HCT116 (cell line): ENCODE measurements around the gene TRIM45. TPM values are rescaled to one million over a fixed set of nuclear protein-coding genes. Genes with fewer than 3 reads are reported as not detected.

ENCODE experiments used
- ATAC-seq: fragments of 200-7000 bp; cut with Tn5 transposase; 2 replicates; pipeline ENCODE4 v1.9.1; 2020; ENCODE audit warnings: mild to moderate bottlenecking, moderate library complexity
- BruUV-seq: library from RNA; stranded (reverse); fragments of 400-500 nt; replicated peaks from 2 replicates; lab custom pipeline; 2021; lab: Mats Ljungman, UMichigan
- CTCF ChIA-PET: fragments of 300-600 bp; sonication (Branson Sonifier 250); formaldehyde crosslinking; loops from one replicate; lab custom pipeline; 2021; ENCODE audit warnings: antibody characterized with exemption; lab: Charles Lee
- POLR2A ChIA-PET: fragments of 300-600, 350-600 bp; sonication (Branson Sonifier 250); formaldehyde crosslinking; loops from one replicate; lab custom pipeline; 2021; ENCODE audit warnings: antibody characterized with exemption; lab: Charles Lee
- RAD21 ChIA-PET, 2 experiments: fragments of 300-600 bp; sonication (Branson Sonifier 250); formaldehyde crosslinking; loops; one replicate each; lab custom pipeline; 2023; ENCODE audit warnings: low total read pairs in 2 of 2; ENCODE audit not compliant: uncharacterized antibody in 2 of 2, unreplicated experiment in 2 of 2, low non-redundant PET in 1 of 2; lab: Charles Lee
- DNase-seq: peaks from one replicate; pipeline ENCODE4 v3.0.0-alpha.2; 2010; ENCODE audit warnings: low read depth, low spot score
- H2AFZ ChIP-seq: fragments of 200-600 bp; shearing (Covaris generic), sonication (generic); 2 replicates; pipeline ENCODE4 v1.6.1; 2017; ENCODE audit warnings: low read depth, mixed run types, mixed read lengths, antibody characterized with exemption, low read length; ENCODE audit not compliant: poor library complexity, severe bottlenecking
- H3K27ac ChIP-seq: 2 replicates; pipeline ENCODE4 v1.5.1; 2012; ENCODE audit warnings: low read depth, low read length
- H3K27me3 ChIP-seq: fragments of 200-600 bp; sonication (generic); 2 replicates; pipeline ENCODE4 v1.6.1; 2016; ENCODE audit warnings: mixed run types, low read length, mixed read lengths; ENCODE audit not compliant: insufficient read depth
- H3K36me3 ChIP-seq, 2 experiments: fragments of 200-500 bp in 1 of 2; fragments of 200-600 bp in 1 of 2; sonication (Bioruptor generic) in 1 of 2; sonication (generic) in 1 of 2; 2 replicates each; pipeline versions ENCODE4 v1.5.1 to v1.6.1; 2014 to 2016; ENCODE audit warnings: low read length in 2 of 2, inconsistent platforms in 1 of 2, mixed read lengths in 1 of 2, mixed run types in 1 of 2; ENCODE audit not compliant: insufficient read depth in 2 of 2, control insufficient read depth in 1 of 2
- H3K4me1 ChIP-seq, 2 experiments: fragments of 200-600 bp in 1 of 2; sonication (generic) in 1 of 2; 2 replicates each; pipeline versions ENCODE4 v1.5.1 to v1.6.1; 2012 to 2017; ENCODE audit warnings: low read length in 2 of 2, inconsistent platforms in 1 of 2, mild to moderate bottlenecking in 1 of 2, mixed read lengths in 1 of 2, mixed run types in 1 of 2, moderate library complexity in 1 of 2; ENCODE audit not compliant: insufficient read depth in 2 of 2, control insufficient read depth in 1 of 2
- H3K4me2 ChIP-seq: fragments of 200-600 bp; sonication (generic); 2 replicates; pipeline ENCODE4 v1.6.1; 2017; ENCODE audit warnings: mixed run types, low read length, mixed read lengths
- H3K4me3 ChIP-seq, 2 experiments: fragments of 200-600 bp in 1 of 2; sonication (generic) in 1 of 2; replicated peaks in 1 of 2; 2 replicates each; pipeline ENCODE4 v1.5.1; 2011 to 2016; ENCODE audit warnings: low read length in 2 of 2, control low read depth in 1 of 2, low read depth in 1 of 2, mild to moderate bottlenecking in 1 of 2, mixed read lengths in 1 of 2, mixed run types in 1 of 2
- H3K79me2 ChIP-seq: fragments of 200-600 bp; sonication (generic); 2 replicates; pipeline ENCODE4 v1.6.1; 2017; ENCODE audit warnings: mild to moderate bottlenecking, mixed run types, low read length, moderate library complexity, mixed read lengths; ENCODE audit not compliant: insufficient read depth
- H3K9ac ChIP-seq: fragments of 200-600 bp; sonication (generic); 2 replicates; pipeline ENCODE4 v1.6.1; 2016; ENCODE audit warnings: low read length, mixed read lengths
- H3K9me2 ChIP-seq: fragments of 200-600 bp; sonication (generic), shearing (Covaris generic); 2 replicates; pipeline ENCODE4 v1.6.1; 2017; ENCODE audit warnings: mixed run types, mild to moderate bottlenecking, moderate library complexity; ENCODE audit not compliant: insufficient read depth
- H3K9me3 ChIP-seq, 2 experiments: fragments of 200-500 bp in 1 of 2; fragments of 200-600 bp in 1 of 2; sonication (Bioruptor generic) in 1 of 2; sonication (generic) in 1 of 2; 2 replicates each; pipeline ENCODE4 v1.6.1; 2014 to 2017; ENCODE audit warnings: low read length in 2 of 2, mixed read lengths in 2 of 2, inconsistent platforms in 1 of 2, low read depth in 1 of 2, mild to moderate bottlenecking in 1 of 2, mixed run types in 1 of 2, moderate library complexity in 1 of 2; ENCODE audit not compliant: control insufficient read depth in 1 of 2, insufficient read depth in 1 of 2
- H4K20me1 ChIP-seq: fragments of 200-600 bp; sonication (generic), shearing (Covaris generic); 2 replicates; pipeline ENCODE4 v1.6.1; 2017; ENCODE audit warnings: mixed run types, mild to moderate bottlenecking, moderate library complexity; ENCODE audit not compliant: insufficient read depth
- CBX3 ChIP-seq: IDR thresholded peaks from 2 replicates; pipeline ENCODE4 v1.6.1; 2012; ENCODE audit warnings: low read depth
- CEBPB ChIP-seq: IDR thresholded peaks from 2 replicates; pipeline ENCODE4 v1.6.1; 2012; ENCODE audit warnings: low read depth
- EGR1 ChIP-seq: IDR thresholded peaks from 2 replicates; pipeline ENCODE4 v1.6.1; 2012; ENCODE audit warnings: low read depth
- ELF1 ChIP-seq: IDR thresholded peaks from 2 replicates; pipeline ENCODE4 v1.6.1; 2012; ENCODE audit warnings: low read depth, borderline replicate concordance
- EZH2phosphoT487 ChIP-seq: fragments of 200-600 bp; IDR thresholded peaks from 2 replicates; pipeline ENCODE4 v1.6.1; 2018; ENCODE audit warnings: antibody characterized with exemption, borderline replicate concordance
- FOSL1 ChIP-seq: IDR thresholded peaks from 2 replicates; pipeline ENCODE4 v1.6.1; 2012; ENCODE audit warnings: low read depth
- POLR2A ChIP-seq: IDR thresholded peaks from 2 replicates; pipeline ENCODE4 v1.7.0; 2011; ENCODE audit warnings: borderline replicate concordance; ENCODE audit not compliant: insufficient read depth, insufficient read length; ENCODE audit errors: extremely low read depth
- POLR2AphosphoS5 ChIP-seq: IDR thresholded peaks from 2 replicates; pipeline ENCODE4 v1.6.1; 2011; ENCODE audit warnings: mild to moderate bottlenecking, low read depth, low read length, moderate library complexity
- RAD21 ChIP-seq: IDR thresholded peaks from 2 replicates; pipeline ENCODE4 v1.6.1; 2012; ENCODE audit warnings: low read depth, mild to moderate bottlenecking
- SIN3A ChIP-seq: IDR thresholded peaks from 2 replicates; pipeline ENCODE4 v1.6.1; 2012; ENCODE audit warnings: low read depth
- SP1 ChIP-seq: IDR thresholded peaks from 2 replicates; pipeline ENCODE4 v1.6.1; 2012; ENCODE audit warnings: low read depth
- SRF ChIP-seq: IDR thresholded peaks from 2 replicates; pipeline ENCODE4 v1.6.1; 2012; ENCODE audit warnings: low read depth
- TCF7L2 ChIP-seq: IDR thresholded peaks from 2 replicates; pipeline ENCODE4 v1.7.0; 2011; ENCODE audit warnings: borderline replicate concordance, inconsistent platforms; ENCODE audit not compliant: insufficient read depth, insufficient read length; ENCODE audit errors: extremely low read depth
- YY1 ChIP-seq: IDR thresholded peaks from 2 replicates; pipeline ENCODE4 v1.6.1; 2011; ENCODE audit warnings: low read length, low read depth, moderate library complexity, mild to moderate bottlenecking; ENCODE audit not compliant: insufficient replicate concordance; ENCODE audit errors: extremely low read depth
- ZFX ChIP-seq: fragments of 450-650 bp; IDR thresholded peaks from 2 replicates; pipeline ENCODE4 v1.6.1; 2017
- ZNF274 ChIP-seq: fragments of 200-500 bp; sonication (Bioruptor generic); IDR thresholded peaks from 2 replicates; pipeline ENCODE4 v1.6.1; 2014; ENCODE audit warnings: mild to moderate bottlenecking, low read depth, low read length, inconsistent platforms
- intact Hi-C: fragments of 100-400 bp; cut with micrococcal nuclease; formaldehyde crosslinking; loops from 2 replicates; pipeline ENCODE4 v1.10.0; 2022
- total RNA-seq: library from RNA; stranded (reverse); gene quantifications from one replicate; pipeline ENCODE4 v1.2.1, GENCODE V29; 2021; ENCODE audit not compliant: unreplicated experiment
- TF ChIP-seq, protein P1 (sequence below): IDR thresholded peaks from 2 replicates; pipeline ENCODE4 v1.6.1; 2012; ENCODE audit warnings: low read depth
- TF ChIP-seq, protein P2 (sequence below): IDR thresholded peaks from 2 replicates; pipeline ENCODE4 v1.6.1; 2012

TRIM45 gene
- total RNA-seq, 1 experiment from 2014 or later: 3.5 TPM

GRCh38 chr1:117117697-117118096 is 3.9 kb downstream of the TRIM45 start:
- no peak overlapping the region for H2AFZ ChIP-seq
- H3K4me2 ChIP-seq: no peak overlapping the region
- BruUV-seq: no TSS peak
- ChIA-PET CTCF (no interaction called here), RAD21 (no interaction called here), POLR2A (no interaction called here)
- H3K9ac ChIP-seq: no peak overlapping the region
- no peaks in the 10 kb centered on the region for H4K20me1 ChIP-seq
- H3K27me3 ChIP-seq: no peaks in the 10 kb centered on the region
- no peak overlapping the region for H3K27ac ChIP-seq
- no peaks in the 10 kb centered on the region for H3K79me2 ChIP-seq
- TF ChIP-seq SRF: no peak
- no peak for TF ChIP-seq ELF1
- TF ChIP-seq ZNF274: no peak
- no peak for TF ChIP-seq SP1
- no peak for TF ChIP-seq POLR2AphosphoS5
- TF ChIP-seq CBX3: no peak
- no peak for TF ChIP-seq SIN3A
- TF ChIP-seq FOSL1: no peak
- no peak for TF ChIP-seq EGR1
- no peak for TF ChIP-seq ZFX
- TF ChIP-seq, protein P1, sequence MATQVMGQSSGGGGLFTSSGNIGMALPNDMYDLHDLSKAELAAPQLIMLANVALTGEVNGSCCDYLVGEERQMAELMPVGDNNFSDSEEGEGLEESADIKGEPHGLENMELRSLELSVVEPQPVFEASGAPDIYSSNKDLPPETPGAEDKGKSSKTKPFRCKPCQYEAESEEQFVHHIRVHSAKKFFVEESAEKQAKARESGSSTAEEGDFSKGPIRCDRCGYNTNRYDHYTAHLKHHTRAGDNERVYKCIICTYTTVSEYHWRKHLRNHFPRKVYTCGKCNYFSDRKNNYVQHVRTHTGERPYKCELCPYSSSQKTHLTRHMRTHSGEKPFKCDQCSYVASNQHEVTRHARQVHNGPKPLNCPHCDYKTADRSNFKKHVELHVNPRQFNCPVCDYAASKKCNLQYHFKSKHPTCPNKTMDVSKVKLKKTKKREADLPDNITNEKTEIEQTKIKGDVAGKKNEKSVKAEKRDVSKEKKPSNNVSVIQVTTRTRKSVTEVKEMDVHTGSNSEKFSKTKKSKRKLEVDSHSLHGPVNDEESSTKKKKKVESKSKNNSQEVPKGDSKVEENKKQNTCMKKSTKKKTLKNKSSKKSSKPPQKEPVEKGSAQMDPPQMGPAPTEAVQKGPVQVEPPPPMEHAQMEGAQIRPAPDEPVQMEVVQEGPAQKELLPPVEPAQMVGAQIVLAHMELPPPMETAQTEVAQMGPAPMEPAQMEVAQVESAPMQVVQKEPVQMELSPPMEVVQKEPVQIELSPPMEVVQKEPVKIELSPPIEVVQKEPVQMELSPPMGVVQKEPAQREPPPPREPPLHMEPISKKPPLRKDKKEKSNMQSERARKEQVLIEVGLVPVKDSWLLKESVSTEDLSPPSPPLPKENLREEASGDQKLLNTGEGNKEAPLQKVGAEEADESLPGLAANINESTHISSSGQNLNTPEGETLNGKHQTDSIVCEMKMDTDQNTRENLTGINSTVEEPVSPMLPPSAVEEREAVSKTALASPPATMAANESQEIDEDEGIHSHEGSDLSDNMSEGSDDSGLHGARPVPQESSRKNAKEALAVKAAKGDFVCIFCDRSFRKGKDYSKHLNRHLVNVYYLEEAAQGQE: no peak
- no peak for TF ChIP-seq EZH2phosphoT487
- no peak for TF ChIP-seq TCF7L2
- no peak for TF ChIP-seq YY1
- no peak for TF ChIP-seq RAD21
- no peak for TF ChIP-seq POLR2A
- TF ChIP-seq CEBPB: no peak
- TF ChIP-seq, protein P2, sequence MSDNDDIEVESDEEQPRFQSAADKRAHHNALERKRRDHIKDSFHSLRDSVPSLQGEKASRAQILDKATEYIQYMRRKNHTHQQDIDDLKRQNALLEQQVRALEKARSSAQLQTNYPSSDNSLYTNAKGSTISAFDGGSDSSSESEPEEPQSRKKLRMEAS: no peak
- no peak for DNase-seq
- peaks cover 0 to 14% of the 10 kb centered on the region in 2 experiments; a peak in 1 of 4 replicates for H3K4me1 ChIP-seq
- H3K36me3 ChIP-seq: 0 out of 4 replicates have a peak, but pooled peaks cover 0 to 2% of the 10 kb centered on the region in 2 experiments
- H3K9me3 ChIP-seq: no peaks in the 10 kb centered on the region
- no peak overlapping the region for H3K4me3 ChIP-seq
- no peak for ATAC-seq
- no peaks in the 10 kb centered on the region for H3K9me2 ChIP-seq
- intact Hi-C loops: no loop called here
